ENCODE results near the gene VTI1A.
"Not testable (repeated sequence)": the region's sequence is repeated elsewhere in the genome, so short reads cannot be mapped to it uniquely, and the experiment has no call there.

VTI1A gene

DNA sequence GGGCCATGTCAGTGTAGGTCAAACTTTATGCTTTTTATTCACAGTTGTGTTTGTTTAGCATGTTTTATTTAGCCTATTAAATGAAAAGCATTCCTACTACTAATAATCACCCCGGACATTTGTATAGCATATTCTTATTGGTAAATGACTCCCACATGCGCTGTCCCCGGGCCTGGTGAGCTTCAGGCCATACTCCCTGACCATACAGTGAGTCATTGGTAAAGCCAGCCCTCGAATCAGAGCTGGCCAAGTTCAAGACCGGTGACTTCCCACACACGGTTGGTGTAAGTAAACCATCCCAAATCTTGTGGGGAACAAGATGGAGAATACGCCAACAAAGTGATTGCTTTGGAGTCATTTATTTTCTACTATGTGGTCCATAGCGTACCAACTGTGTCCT lies 264.4 kb downstream of the VTI1A start:
- H3K4me1 Mint-ChIP-seq = peaks cover 3% of the 10 kb centered on the region
- CTCF ChIA-PET = no interaction called here

DNA sequence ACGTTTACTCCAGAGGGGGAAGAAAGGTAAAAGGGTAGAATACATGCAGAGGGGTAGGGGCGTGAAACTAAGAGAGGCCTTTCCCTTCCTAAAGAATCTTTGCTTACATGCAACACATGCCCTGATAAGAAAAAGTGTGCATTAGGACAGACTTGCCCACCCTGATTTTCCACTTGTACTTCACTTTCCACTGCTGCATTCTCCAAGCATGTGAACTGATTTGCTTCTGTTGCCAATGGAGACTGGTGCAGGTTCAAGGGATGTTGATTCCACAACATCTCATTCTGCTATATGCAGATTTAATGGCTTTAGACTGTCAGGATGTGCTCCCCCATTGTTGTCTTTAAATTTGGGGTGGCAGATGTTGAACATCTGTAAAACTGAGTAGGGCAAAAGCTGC lies 265.5 kb downstream of the VTI1A start:
- CTCF ChIA-PET = no interaction called here
- Mint-ChIP-seq H3K27me3 (no peaks in the 10 kb centered on the region), H3K4me1 (no peaks in the 10 kb centered on the region), H3K27ac (no peak overlapping the region), H3K9me3 (no peaks in the 10 kb centered on the region), H3K36me3 (peaks cover 1% of the 10 kb centered on the region), H3K4me3 (no peak overlapping the region)
- DNase-seq = no peak

More for the DNA sequence above, 264.4 kb downstream of the VTI1A start:
- no peak overlapping the region for H3K4me3 Mint-ChIP-seq
- no peak for DNase-seq
- H3K27me3 Mint-ChIP-seq = no peaks in the 10 kb centered on the region
- no peak overlapping the region for H3K27ac Mint-ChIP-seq
- no peaks in the 10 kb centered on the region for H3K9me3 Mint-ChIP-seq
- peaks cover 1% of the 10 kb centered on the region for H3K36me3 Mint-ChIP-seq

DNA sequence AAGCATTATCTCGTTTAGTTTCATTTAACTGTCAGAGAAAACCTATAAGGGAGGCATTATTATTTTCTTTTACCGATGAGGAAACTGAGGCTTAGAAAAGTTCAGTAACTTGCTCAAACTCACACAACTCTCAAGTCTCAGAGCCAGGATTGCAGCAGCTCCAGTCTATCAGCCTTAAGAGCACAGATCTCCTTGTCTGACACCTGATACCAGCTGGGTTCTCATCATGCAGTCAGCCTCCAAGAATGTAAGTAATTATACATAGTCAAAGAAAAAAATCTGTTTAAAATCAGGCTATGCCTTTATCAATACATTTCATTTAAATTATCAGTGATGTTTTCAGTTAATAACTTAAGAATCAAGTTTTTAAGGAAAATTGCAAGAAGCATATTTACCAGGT lies 266.4 kb downstream of the VTI1A start:
- no peaks in the 10 kb centered on the region for H3K4me1 Mint-ChIP-seq

DNA sequence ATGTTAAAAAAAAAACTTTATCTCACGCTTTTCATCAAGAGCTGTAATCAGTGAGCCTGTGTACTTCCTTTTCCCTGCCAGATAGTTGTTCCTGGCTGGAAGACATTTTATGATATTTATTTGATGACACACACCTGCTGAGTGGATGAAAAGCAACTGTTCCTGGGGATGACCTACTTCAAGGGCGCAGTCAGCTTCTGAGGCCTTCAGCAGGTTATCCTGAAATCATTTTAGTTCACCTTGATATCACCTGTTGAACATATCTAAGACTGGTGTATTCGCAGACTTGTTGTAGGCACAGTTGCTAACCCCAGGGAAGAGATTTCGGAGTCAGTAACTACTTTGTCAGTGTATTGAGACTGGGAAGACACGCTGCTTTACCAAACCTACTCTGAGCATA lies 268.6 kb downstream of the VTI1A start:
- no peak overlapping the region for H3K27ac Mint-ChIP-seq
- no peaks in the 10 kb centered on the region for H3K9me3 Mint-ChIP-seq
- H3K4me1 Mint-ChIP-seq = no peaks in the 10 kb centered on the region
- CTCF ChIA-PET = no interaction called here
- DNase-seq = no peak
- H3K4me3 Mint-ChIP-seq = no peak overlapping the region
- no peaks in the 10 kb centered on the region for H3K27me3 Mint-ChIP-seq
- H3K36me3 Mint-ChIP-seq = peaks cover 1% of the 10 kb centered on the region

More for the DNA sequence above, 266.4 kb downstream of the VTI1A start:
- DNase-seq = no peak
- Mint-ChIP-seq H3K4me3 (no peak overlapping the region), H3K36me3 (peaks cover 1% of the 10 kb centered on the region), H3K9me3 (no peaks in the 10 kb centered on the region), H3K27me3 (no peaks in the 10 kb centered on the region), H3K27ac (no peak overlapping the region)
- CTCF ChIA-PET = no interaction called here

DNA sequence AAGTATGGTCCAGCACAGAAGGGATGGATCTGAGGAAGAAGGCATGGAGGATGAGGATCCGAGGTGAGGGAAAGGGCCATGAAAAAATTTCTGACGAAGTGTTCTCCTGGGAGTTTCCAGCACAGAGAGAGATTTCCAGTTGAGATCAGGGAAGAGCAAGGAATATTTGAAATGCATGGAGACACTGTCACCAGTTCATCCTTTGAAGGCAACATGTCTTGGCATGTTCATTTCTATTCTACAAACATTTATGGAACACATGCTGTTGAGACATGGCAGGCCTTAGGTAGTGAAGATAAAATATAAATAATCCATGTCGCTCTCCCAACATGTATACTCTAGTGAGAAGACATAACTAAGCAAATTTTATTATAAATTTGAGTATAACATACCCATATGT lies 269.1 kb downstream of the VTI1A start:
- no peak for DNase-seq
- Mint-ChIP-seq H3K4me3 (no peak overlapping the region), H3K36me3 (peaks cover 1% of the 10 kb centered on the region), H3K27ac (no peak overlapping the region), H3K9me3 (no peaks in the 10 kb centered on the region), H3K4me1 (no peaks in the 10 kb centered on the region), H3K27me3 (no peaks in the 10 kb centered on the region)
- CTCF ChIA-PET = no interaction called here

DNA sequence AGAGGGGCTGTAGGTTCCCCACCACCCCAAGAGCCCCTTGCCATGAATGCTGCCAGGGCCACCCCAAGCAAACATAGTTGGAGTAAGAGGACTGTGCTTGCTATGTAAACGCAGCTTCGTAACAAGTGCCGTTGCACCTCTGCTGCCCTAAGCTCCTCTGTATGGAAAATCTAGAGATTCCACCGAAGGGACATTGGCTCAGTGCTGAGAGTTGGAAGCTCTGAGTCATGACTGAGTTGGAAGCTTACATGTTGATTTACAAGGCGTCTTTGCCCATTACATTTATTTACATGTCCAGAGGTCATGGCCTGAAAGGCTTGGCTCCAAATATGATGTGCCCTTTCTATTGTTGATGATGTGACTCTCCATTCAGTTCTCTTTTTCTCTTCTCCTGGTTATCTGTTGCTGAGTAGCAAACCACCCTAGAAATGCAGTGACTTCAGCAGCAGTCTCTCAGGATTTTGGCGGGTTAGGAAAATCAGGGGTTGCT lies 270.0 kb downstream of the VTI1A start:
- CTCF ChIA-PET = no interaction called here
- Mint-ChIP-seq H3K9me3 (no peaks in the 10 kb centered on the region), H3K27me3 (no peaks in the 10 kb centered on the region), H3K27ac (no peak overlapping the region), H3K4me3 (no peak overlapping the region), H3K4me1 (no peaks in the 10 kb centered on the region), H3K36me3 (peaks cover 1% of the 10 kb centered on the region)
- DNase-seq = no peak

DNA sequence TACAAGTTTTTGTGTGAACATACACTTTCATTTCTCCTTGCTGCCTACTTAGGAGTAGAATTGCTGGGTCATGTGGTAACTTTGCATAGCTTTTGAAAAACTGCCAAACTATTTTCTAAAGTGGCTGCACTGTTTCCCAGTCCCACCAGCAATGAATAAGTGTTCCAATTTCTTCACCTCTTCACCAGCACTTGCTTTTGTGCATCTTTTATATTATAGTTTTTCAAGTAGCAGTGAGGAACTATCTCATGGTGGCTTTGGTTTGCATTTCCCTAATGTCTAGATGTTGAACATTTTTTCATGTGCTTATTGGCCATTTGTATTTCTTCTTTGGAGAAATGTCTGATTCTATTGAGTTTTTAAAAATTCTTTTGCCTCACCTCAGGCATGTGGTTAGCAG lies 273.2 kb downstream of the VTI1A start:
- Mint-ChIP-seq H3K27ac (no peak overlapping the region), H3K4me1 (no peaks in the 10 kb centered on the region), H3K9me3 (no peaks in the 10 kb centered on the region), H3K36me3 (no peaks in the 10 kb centered on the region), H3K4me3 (no peak overlapping the region), H3K27me3 (no peaks in the 10 kb centered on the region)
- DNase-seq = no peak
- CTCF ChIA-PET = no interaction called here

DNA sequence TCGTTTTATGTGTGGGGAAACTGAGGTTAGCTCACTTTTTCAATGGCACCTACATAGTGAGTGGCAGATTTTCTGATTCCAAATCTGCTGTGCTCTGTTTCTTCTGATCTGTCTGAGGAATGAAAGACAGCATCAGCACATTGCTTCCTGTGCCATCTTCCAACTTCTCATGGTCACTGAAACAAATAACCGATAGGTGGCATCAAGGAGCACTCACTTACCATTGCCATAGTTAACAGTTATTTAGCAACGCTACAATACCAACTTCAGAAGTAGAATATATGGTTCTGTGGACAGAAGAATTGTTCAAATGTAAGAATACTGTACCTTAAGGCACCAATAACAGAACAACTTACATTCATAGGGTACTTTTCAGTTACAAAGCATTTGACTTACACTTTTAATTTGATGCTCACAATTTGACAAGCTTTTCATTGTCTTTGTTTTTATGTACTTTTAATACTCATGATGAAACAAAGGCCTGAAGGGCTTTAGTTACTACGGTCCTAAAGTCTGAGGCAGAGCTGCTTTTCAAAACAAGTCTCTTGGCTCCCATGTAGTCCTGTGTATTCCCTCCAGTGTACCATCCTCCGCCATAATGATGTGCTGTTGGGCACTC lies 274.2 kb downstream of the VTI1A start:
- no peak overlapping the region for H3K4me3 Mint-ChIP-seq
- CTCF ChIA-PET = interaction anchor here (0.6 to 1.8 kb wide), 7 partner anchors 15 to 665 kb away, joined by 3 to 7 read pairs (median 4); no protein-coding TSS in a partner anchor
- no peaks in the 10 kb centered on the region for H3K4me1 Mint-ChIP-seq

DNA sequence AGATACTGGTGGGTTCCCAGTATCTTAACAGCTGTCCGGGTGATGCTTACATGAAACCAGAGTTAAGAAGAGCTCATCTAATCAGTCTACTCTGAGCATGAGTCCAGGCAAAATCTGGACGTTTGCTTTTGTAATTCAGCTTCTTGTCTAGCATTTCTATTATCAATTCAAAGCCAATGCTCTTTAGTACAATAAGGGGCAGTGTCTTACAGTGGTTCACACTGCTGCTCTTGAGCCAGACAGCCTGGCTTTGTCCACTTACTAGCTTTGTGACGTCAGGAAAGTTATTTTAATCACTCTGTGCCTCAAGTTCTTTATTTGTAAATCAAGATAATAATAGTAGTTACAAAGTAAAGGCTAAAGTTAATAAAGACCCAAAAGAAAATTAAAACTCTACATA lies 275.7 kb downstream of the VTI1A start:
- H3K9me3 Mint-ChIP-seq = no peaks in the 10 kb centered on the region
- H3K27me3 Mint-ChIP-seq = no peaks in the 10 kb centered on the region
- CTCF ChIA-PET = interaction anchor here (1.8 kb wide), 1 partner anchor 662 kb away, joined by 6 read pairs; no protein-coding TSS in a partner anchor
- no peaks in the 10 kb centered on the region for H3K36me3 Mint-ChIP-seq
- no peak for DNase-seq
- no peak overlapping the region for H3K27ac Mint-ChIP-seq
- no peak overlapping the region for H3K4me3 Mint-ChIP-seq
- no peaks in the 10 kb centered on the region for H3K4me1 Mint-ChIP-seq

More for the DNA sequence above, 274.2 kb downstream of the VTI1A start:
- Mint-ChIP-seq H3K9me3 (no peaks in the 10 kb centered on the region), H3K36me3 (no peaks in the 10 kb centered on the region), H3K27ac (no peak overlapping the region), H3K27me3 (no peaks in the 10 kb centered on the region)
- DNase-seq = no peak

DNA sequence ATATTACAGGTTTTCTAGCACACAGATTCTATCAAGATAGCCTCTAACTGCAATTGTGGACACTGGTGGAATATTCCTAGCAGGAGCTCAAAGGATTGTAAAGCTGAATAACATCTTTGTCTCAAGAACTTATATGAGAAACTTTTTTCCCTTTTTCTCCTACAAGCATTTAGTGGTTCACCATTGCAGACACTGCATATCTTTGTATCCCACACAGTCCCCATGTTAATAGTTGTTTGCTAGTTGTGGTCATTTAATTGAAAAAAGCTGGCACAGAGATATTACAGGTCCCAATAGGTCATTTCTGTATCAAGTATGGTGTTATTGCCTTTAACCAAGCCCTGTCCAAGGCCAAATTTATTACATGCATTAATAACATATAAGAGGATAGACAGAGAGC lies 276.9 kb downstream of the VTI1A start:
- H3K9me3 Mint-ChIP-seq = no peaks in the 10 kb centered on the region

DNA sequence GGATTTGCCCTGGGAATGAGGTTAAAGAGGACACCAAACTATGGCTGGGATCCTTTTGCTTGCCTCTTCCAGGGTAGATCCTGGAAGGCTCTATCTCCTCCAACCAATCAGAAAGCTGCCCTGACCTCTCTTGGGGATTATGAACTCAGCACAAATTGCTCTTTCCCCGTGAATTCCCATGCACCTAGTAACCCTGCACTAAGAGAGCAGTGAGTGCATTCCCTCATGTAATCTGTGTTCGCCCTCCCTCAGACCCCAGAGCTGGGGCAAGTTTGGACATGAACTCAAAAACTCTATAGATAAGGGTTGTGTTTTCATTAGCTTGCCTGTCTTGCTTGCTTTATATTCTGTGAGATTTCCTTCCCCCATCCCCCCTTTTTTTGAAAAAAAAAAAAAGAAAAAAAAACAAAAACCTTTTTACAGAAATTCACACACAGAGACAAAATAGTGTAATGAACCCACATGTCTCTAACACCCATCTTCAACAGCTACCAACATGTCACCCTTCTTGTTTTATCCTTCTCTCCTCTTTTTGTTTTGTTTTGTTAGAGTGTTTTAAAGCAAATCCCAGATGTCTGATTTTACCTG lies 277.5 kb downstream of the VTI1A start:
- CTCF ChIA-PET = no interaction called here
- no peaks in the 10 kb centered on the region for H3K4me1 Mint-ChIP-seq
- no peak overlapping the region for H3K27ac Mint-ChIP-seq
- H3K4me3 Mint-ChIP-seq = no peak overlapping the region
- no peak for DNase-seq
- H3K27me3 Mint-ChIP-seq = no peaks in the 10 kb centered on the region
- H3K36me3 Mint-ChIP-seq = no peaks in the 10 kb centered on the region
- H3K9me3 Mint-ChIP-seq = no peaks in the 10 kb centered on the region

More for the DNA sequence above, 276.9 kb downstream of the VTI1A start:
- Mint-ChIP-seq H3K36me3 (no peaks in the 10 kb centered on the region), H3K4me3 (no peak overlapping the region), H3K4me1 (no peaks in the 10 kb centered on the region), H3K27ac (no peak overlapping the region), H3K27me3 (no peaks in the 10 kb centered on the region)
- no peak for DNase-seq
- CTCF ChIA-PET = no interaction called here

DNA sequence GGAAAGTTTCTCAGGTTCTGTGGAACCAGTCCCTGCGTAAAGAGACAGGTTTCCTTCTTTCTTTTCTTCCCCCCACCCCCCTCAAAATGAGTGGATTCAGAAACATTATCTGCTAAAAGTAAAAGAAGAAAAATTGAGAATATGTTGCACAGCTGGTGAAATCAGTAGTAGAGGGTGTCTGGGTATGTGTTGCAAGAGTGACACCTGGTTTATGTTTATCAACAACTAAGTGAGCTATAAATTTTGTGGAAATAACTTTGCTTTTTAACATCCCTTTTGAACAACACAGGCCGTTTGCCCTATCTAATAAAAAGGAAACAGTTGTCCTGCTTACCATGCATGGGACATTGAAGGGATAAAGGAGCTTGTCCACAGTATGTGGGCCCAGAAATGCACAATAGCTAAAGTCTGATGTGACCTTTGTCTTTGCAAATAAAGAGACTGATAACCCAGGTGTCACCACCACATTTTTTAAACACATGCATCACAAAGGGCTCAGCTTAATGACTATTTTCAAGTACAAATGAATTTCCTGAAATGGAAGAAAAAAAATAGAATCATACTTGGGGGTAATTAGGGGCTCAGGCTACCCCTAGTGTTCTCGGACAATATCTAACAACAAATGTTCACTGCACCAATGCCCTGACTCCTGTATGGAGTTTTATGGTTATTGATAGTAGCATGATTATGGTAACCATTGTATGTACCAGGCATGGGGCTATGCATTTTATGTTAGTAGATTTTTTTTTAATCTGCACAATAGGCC lies 281.3 kb downstream of the VTI1A start:
- H3K27me3 Mint-ChIP-seq = no peaks in the 10 kb centered on the region
- no peak overlapping the region for H3K27ac Mint-ChIP-seq
- H3K4me1 Mint-ChIP-seq = no peaks in the 10 kb centered on the region
- DNase-seq = no peak
- no peaks in the 10 kb centered on the region for H3K9me3 Mint-ChIP-seq
- CTCF ChIA-PET = no interaction called here
- no peaks in the 10 kb centered on the region for H3K36me3 Mint-ChIP-seq
- no peak overlapping the region for H3K4me3 Mint-ChIP-seq

DNA sequence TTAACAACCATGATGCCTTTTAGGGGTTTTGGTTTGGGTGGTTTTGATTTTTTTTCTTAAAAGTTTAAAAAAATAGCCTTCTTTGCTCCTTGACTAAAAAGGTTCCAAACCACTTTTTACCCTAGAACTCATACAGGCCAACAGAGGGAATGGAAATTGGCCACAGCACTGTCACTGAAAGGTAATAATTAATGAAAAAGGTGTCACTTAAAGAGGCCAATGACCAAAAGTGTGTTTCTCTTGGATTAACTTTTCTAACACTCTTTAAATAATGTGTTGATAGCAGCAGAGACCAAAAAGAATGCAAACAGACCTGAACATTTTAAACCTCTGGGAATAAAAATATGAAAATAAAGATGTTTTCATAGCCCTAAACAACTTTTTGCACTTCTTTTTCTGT lies 282.0 kb downstream of the VTI1A start:
- CTCF ChIA-PET = interaction anchor here (0.6 kb wide), 1 partner anchor 1957 kb away, joined by 3 read pairs; no protein-coding TSS in a partner anchor
- Mint-ChIP-seq H3K27ac (no peak overlapping the region), H3K36me3 (no peaks in the 10 kb centered on the region), H3K27me3 (no peaks in the 10 kb centered on the region), H3K4me1 (no peaks in the 10 kb centered on the region), H3K9me3 (no peaks in the 10 kb centered on the region), H3K4me3 (no peak overlapping the region)
- no peak for DNase-seq

DNA sequence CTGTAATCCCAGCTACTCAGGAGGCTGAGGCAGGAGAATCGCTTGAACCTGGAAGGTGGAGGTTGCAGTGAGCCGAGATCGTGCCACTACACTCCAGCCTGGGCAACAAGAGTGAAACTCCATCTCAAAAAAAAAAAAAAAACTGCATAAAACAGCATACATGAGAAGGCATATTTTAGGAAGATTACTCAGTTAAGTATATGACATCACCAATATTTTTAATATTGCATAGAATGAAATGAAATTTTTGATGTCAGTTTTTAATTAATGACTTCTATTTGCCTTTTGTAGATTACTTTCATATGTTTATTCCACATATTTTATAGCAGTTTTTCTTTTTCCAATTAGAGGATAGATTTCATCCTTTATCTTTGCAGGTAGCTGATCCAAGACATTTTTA lies 284.4 kb downstream of the VTI1A start:
- CTCF ChIA-PET, H3K4me3 Mint-ChIP-seq, H3K27ac Mint-ChIP-seq, DNase-seq, H3K4me1 Mint-ChIP-seq, H3K27me3 Mint-ChIP-seq, H3K9me3 Mint-ChIP-seq, H3K36me3 Mint-ChIP-seq: not testable (repeated sequence)
